NCI-H226 (cell line): ENCODE data around the gene TPST1.
"Not testable (repeated sequence)": the region's sequence is repeated elsewhere in the genome, so short reads cannot be mapped to it uniquely, and the experiment has no call there.

Experiments
- DNase-seq: peaks from one replicate; pipeline ENCODE4 v3.0.0-alpha.2; 2015

TPST1 gene

DNA sequence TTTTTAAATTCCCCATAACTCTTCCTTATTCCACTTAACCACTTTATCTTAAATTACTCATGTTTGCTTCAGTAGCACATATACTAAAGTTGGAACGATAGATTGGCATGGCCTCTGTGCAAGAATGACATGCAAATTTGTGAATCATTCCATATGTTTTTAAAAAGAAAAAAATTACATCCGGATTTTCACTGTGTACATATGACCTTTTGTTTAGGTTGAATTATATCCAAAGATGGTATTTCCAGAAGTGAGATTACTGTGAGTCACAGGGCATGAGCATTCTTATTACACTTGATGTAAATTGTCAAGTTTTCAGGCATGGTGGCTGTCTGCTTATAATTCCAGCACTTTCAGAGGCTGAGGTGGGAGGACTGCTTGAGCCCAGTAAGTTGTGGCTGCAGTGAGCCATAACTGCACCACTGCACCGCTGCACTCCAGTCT, 190.0 kb downstream of the TPST1 start:
- DNase-seq = peak; percentile 47

DNA sequence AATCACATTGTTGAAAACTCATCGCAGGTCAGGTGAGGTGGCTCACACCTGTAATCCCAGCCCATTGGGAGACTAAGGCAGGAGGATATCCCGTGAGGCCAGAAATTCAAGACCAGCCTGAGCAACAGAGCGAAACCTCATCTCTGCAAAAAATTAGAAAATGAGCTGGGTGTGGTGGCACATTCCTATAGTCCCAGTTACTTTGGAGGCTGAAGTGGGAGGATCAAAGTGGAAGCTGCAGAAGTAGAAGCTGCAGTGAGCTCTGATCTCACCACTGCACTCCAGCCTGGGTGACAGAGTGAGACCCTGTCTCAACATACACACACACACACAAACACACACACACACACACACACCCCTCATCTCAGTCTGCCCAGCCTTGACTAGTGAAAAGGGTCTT, 190.9 kb downstream of the TPST1 start:
- DNase-seq = not testable (repeated sequence)

GRCh38 chr7:66398841-66399240, 193.7 kb downstream of the TPST1 start:
- DNase-seq = not testable (repeated sequence)

- DNase-seq = no peak
Measured at GRCh38 chr7:66399566-66399965, 194.4 kb downstream of the TPST1 start.

- DNase-seq = no peak
Measured at GRCh38 chr7:66400400-66400799, 195.3 kb downstream of the TPST1 start.

DNA sequence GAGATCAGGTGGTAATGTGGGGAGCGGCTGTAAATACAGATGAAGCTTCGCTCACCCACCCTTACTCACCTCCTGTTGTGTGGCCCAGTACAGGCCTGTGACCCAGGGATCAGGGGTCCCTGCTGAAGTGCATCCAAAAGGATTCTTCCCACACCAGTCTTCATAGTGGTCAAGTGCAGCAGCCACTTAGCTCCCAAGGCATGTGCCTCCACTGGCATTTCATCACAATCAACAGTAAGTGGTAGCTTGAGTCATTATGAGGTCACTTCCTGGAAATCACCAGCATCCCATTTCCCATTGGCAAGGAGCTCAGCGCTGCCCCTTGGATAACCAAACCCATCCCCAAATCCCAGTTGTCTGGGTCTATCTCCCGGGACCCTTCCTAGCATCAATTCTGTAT, 196.0 kb downstream of the TPST1 start:
- not testable (repeated sequence) for DNase-seq

GRCh38 chr7:66401932-66402331, 196.8 kb downstream of the TPST1 start:
- DNase-seq = not testable (repeated sequence)

- no peak for DNase-seq
Measured at GRCh38 chr7:66403564-66403963, 198.4 kb downstream of the TPST1 start.

DNA sequence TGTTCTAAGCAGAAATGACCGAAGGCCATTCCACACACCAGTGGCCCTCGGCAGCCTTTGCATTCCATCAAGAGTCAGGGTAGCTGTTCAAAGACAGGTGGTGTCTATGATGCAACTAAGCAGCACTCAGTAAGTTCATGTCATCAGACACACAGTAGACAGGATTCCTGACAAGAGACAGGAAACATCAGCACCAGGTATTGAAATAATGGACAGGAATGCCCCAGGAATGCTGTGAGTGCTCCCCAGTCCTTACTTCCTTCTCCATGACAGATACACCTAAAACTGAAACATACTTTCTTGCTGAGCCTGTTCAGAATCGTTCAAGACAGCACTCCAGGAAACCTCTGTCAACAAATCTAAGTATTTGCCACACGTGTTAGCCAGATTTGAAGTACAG, 204.4 kb downstream of the TPST1 start:
- DNase-seq = peak; percentile 22
